ENCODE measurements around the gene LYPD6B. TPM values are rescaled to one million over a fixed set of nuclear protein-coding genes. Genes with fewer than 3 reads are reported as not detected.

Gene LYPD6B
- total RNA-seq, 1 experiment from 2014 or later, result 2.0 TPM

DNA sequence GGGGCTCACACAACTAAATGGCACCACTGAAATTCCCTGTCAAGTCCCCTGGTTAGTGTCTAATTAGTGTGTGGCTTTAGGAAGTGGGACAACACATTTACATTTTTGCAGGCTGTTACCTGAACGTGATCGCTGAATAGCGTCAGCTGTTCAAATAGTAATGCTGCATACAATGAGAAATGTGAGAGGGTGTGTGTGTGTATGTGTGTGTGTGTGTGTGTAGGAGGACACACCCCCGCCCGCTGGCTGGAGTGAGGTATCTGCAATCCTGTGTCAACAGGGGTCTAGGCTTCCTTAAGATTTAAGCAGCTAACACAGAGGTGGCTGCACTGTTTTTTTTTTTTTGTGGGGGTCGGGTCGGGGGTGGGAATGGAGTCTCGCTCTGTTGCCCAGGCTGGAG is 4.8 kb upstream of the LYPD6B start:
- Mint-ChIP-seq H3K36me3 (ENCODE audit: insufficient read depth in 1 of 3, low read depth in 3 of 3) (no peaks in the 10 kb centered on the region), H3K9me3 (no peaks in the 10 kb centered on the region), H3K27me3 (ENCODE audit: low read depth) (peaks cover 20% of the 10 kb centered on the region), H3K4me1 (peaks cover 29 to 33% of the 10 kb centered on the region in 2 experiments), H3K27ac (0 out of 7 replicates have a peak overlapping the region, but pooled peaks of 1 of the 3 experiments have one; percentile 10), H3K4me3 (no peak overlapping the region; a peak in 1 of 5 replicates)
- Histone ChIP-seq H2AFZ (ENCODE audit: low read length) (no peak overlapping the region), H2BK12ac (ENCODE audit: insufficient read length, low read depth, low read length) (no peak overlapping the region), H2BK120ac (ENCODE audit: low read depth, low read length, poor library complexity, severe bottlenecking) (no peak overlapping the region), H3K4me1 (ENCODE audit: insufficient read depth, low read length) (0 out of 2 replicates have a peak, but pooled peaks cover 3% of the 10 kb centered on the region), H4K8ac (replicated peaks; ENCODE audit: insufficient read length, low read depth, low read length) (no peak overlapping the region), H3K4me2 (ENCODE audit: insufficient read depth, insufficient read length, low read length) (no peak overlapping the region), H3K79me2 (ENCODE audit: insufficient read depth, low read length) (no peaks in the 10 kb centered on the region), H3K23ac (ENCODE audit: insufficient read length, low read depth, low read length) (no peak overlapping the region), H2AK5ac (ENCODE audit: insufficient read length, low read length) (no peak overlapping the region), H4K91ac (ENCODE audit: insufficient read length, low read depth, low read length) (no peak overlapping the region), H4K5ac (ENCODE audit: insufficient read length, low read depth, low read length) (no peak overlapping the region), H3K56ac (ENCODE audit: insufficient read length, low read depth, low read length) (no peak overlapping the region), H3K27ac (ENCODE audit: insufficient read length, low read depth, low read length) (no peak overlapping the region), H2BK5ac (ENCODE audit: insufficient read length, low read length) (no peak overlapping the region), H2BK20ac (ENCODE audit: low read depth, low read length, poor library complexity, severe bottlenecking) (no peak overlapping the region), H3K14ac (ENCODE audit: insufficient read depth, low read length) (no peak overlapping the region), H4K20me1 (ENCODE audit: control insufficient read depth, insufficient read depth, insufficient read length) (no peaks in the 10 kb centered on the region), H3K9me3 (ENCODE audit: control insufficient read depth, low read depth, low read length) (no peaks in the 10 kb centered on the region), H3K27me3 (ENCODE audit: insufficient read depth, low read length) (no peaks in the 10 kb centered on the region), H3K18ac (ENCODE audit: insufficient read length, low read depth, low read length) (no peak overlapping the region), H3K9ac (ENCODE audit: extremely low read depth, insufficient read length, low read length) (no peak overlapping the region), H3T11ph (ENCODE audit: low read length) (no peak overlapping the region), H3K23me2 (ENCODE audit: insufficient read length, low read depth, low read length, poor library complexity, severe bottlenecking) (peaks cover 3% of the 10 kb centered on the region), H2BK15ac (ENCODE audit: low read depth, low read length) (no peak overlapping the region), H3K4ac (ENCODE audit: low read depth, low read length) (no peak overlapping the region), H3K79me1 (ENCODE audit: insufficient read depth, low read depth, low read length, poor library complexity, severe bottlenecking) (no peaks in the 10 kb centered on the region)
- TF ChIP-seq, protein P1, sequence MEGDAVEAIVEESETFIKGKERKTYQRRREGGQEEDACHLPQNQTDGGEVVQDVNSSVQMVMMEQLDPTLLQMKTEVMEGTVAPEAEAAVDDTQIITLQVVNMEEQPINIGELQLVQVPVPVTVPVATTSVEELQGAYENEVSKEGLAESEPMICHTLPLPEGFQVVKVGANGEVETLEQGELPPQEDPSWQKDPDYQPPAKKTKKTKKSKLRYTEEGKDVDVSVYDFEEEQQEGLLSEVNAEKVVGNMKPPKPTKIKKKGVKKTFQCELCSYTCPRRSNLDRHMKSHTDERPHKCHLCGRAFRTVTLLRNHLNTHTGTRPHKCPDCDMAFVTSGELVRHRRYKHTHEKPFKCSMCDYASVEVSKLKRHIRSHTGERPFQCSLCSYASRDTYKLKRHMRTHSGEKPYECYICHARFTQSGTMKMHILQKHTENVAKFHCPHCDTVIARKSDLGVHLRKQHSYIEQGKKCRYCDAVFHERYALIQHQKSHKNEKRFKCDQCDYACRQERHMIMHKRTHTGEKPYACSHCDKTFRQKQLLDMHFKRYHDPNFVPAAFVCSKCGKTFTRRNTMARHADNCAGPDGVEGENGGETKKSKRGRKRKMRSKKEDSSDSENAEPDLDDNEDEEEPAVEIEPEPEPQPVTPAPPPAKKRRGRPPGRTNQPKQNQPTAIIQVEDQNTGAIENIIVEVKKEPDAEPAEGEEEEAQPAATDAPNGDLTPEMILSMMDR (conservative IDR thresholded peaks at IDR 0.05), result no peak
- WGBS (ENCODE audit: extremely low coverage, insufficient read length, low lambda C conversion rate), result no CpG with 5 or more reads among the region's 8 CpGs
- DNase-seq, result no peak

Measured in H9 (cell line).